GM18508 (cell line): ENCODE data around the gene LDOC1.
"Not testable (repeated sequence)": the region's sequence is repeated elsewhere in the genome, so short reads cannot be mapped to it uniquely, and the experiment has no call there.

ENCODE experiments used
- ATAC-seq: cut with Tn5 transposase; IDR thresholded peaks from one replicate; pipeline ENCODE4 v1.9.1; 2021; ENCODE audit warnings: moderate number of reproducible peaks; ENCODE audit not compliant: insufficient read depth, unreplicated experiment

Gene LDOC1

GRCh38 chrX:141176586-141177451, at the start of gene LDOC1:
Gene LDOC1, minus strand, starts transcription at chrX:141177129. Its CDS starts 108 bp downstream, at chrX:141177021.
- ATAC-seq = no peak

- no peak for ATAC-seq
Observed at GRCh38 chrX:141221611-141222010, 44.7 kb upstream of the LDOC1 start.

- ATAC-seq = no peak
Observed at GRCh38 chrX:141220342-141221008, 43.5 kb upstream of the LDOC1 start.

GRCh38 chrX:141214196-141214595, 37.3 kb upstream of the LDOC1 start:
- ATAC-seq = no peak

- ATAC-seq = no peak
Observed at GRCh38 chrX:141201962-141202361, 25.0 kb upstream of the LDOC1 start.

- not testable (repeated sequence) for ATAC-seq
Observed at GRCh38 chrX:141188573-141188972, 11.6 kb upstream of the LDOC1 start.

- no peak for ATAC-seq
Observed at GRCh38 chrX:141185366-141185765, 8.4 kb upstream of the LDOC1 start.

- no peak for ATAC-seq
Observed at GRCh38 chrX:141183000-141183399, 6.1 kb upstream of the LDOC1 start.

- no peak for ATAC-seq
Observed at GRCh38 chrX:141180851-141181250, 3.9 kb upstream of the LDOC1 start.

GRCh38 chrX:141175786-141176185, 1.1 kb downstream of the LDOC1 start:
- ATAC-seq = no peak

- ATAC-seq = no peak
Observed at GRCh38 chrX:141164406-141164805, 12.5 kb downstream of the LDOC1 start.

- no peak for ATAC-seq
Observed at GRCh38 chrX:141158084-141158483, 18.8 kb downstream of the LDOC1 start.

GRCh38 chrX:141155231-141155630, 21.7 kb downstream of the LDOC1 start:
- not testable (repeated sequence) for ATAC-seq

- no peak for ATAC-seq
Observed at GRCh38 chrX:141142946-141143345, 34.0 kb downstream of the LDOC1 start.

GRCh38 chrX:141133272-141133671, 43.7 kb downstream of the LDOC1 start:
- ATAC-seq = no peak

GRCh38 chrX:141127146-141127545, 49.8 kb downstream of the LDOC1 start:
- no peak for ATAC-seq
